Liver (tissue), 3 donors: ENCODE results near the gene MARK2.

ENCODE experiments used
- ATF3 ChIP-seq: IDR thresholded peaks from 2 replicates; pipeline ENCODE4 v1.6.1; 2016; ENCODE audit warnings: antibody characterized with exemption
- CTCF ChIP-seq: fragments of 150-350 bp; IDR thresholded peaks from 2 replicates; pipeline ENCODE4 v1.5.1; 2017; ENCODE audit warnings: improper control_type of control experiment, low read depth, low read length; ENCODE audit not compliant: missing input control
- FOXA1 ChIP-seq: IDR thresholded peaks from 2 replicates; pipeline ENCODE4 v1.6.1; 2016; ENCODE audit warnings: antibody characterized with exemption
- GABPA ChIP-seq, 2 donors: IDR thresholded peaks in 1 of 2; conservative IDR thresholded peaks in 1 of 2; 2 replicates each; pipeline ENCODE4 v1.6.1; 2016; ENCODE audit warnings: antibody characterized with exemption in 2 of 2, mild to moderate bottlenecking in 1 of 2, moderate library complexity in 1 of 2
- JUND ChIP-seq, 2 donors: IDR thresholded peaks; 2 replicates each; pipeline ENCODE4 v1.6.1; 2016; ENCODE audit warnings: antibody characterized with exemption in 2 of 2
- REST ChIP-seq: IDR thresholded peaks from 2 replicates; pipeline ENCODE4 v1.6.1; 2016; ENCODE audit warnings: antibody characterized with exemption, mild to moderate bottlenecking
- TAF1 ChIP-seq: conservative IDR thresholded peaks from 2 replicates; pipeline ENCODE4 v1.6.1; 2016; ENCODE audit warnings: antibody characterized with exemption, mild to moderate bottlenecking
- YY1 ChIP-seq: IDR thresholded peaks from 2 replicates; pipeline ENCODE4 v1.6.1; 2016; ENCODE audit warnings: antibody characterized with exemption, mild to moderate bottlenecking
- donor health status: healthy.
- donor health status: healthy.

GRCh38 chr11:63890368-63890767, 51.5 kb downstream of the MARK2 start:
- no peak for TF ChIP-seq CTCF
- no peak for TF ChIP-seq REST
- TF ChIP-seq GABPA (IDR thresholded peaks at IDR 0.05 in 1 of 2, conservative IDR thresholded peaks at IDR 0.05 in 1 of 2) = no peak
- no peak for TF ChIP-seq JUND (IDR thresholded peaks at IDR 0.05)
- TF ChIP-seq YY1 = no peak
- no peak for TF ChIP-seq TAF1
- TF ChIP-seq FOXA1 = no peak
- no peak for TF ChIP-seq ATF3
